ENCODE measurements around the gene EDDM13. TPM values are rescaled to one million over a fixed set of nuclear protein-coding genes. Genes with fewer than 3 reads are reported as not detected.
A peak's percentile ranks its signal among the peaks of the same experiment; 100 is the strongest.

Gene EDDM13
- total and polyA plus RNA-seq, 10 of the 15 experiments (the other 5 are each of a cell fraction or from before 2014, with no cell fraction given): 0.15 to 0.37 TPM; not detected in 8

GRCh38 chr19:56315077-56315828, 42.7 kb downstream of the EDDM13 start (continued):
- no peak for TF ChIP-seq CUX1 (IDR thresholded peaks at IDR 0.05; ENCODE audit: insufficient replicate concordance, low read depth, low read length)
- TF ChIP-seq CHD1 (IDR thresholded peaks at IDR 0.05; ENCODE audit: low read depth, low read length): no peak
- TF ChIP-seq, protein P1, sequence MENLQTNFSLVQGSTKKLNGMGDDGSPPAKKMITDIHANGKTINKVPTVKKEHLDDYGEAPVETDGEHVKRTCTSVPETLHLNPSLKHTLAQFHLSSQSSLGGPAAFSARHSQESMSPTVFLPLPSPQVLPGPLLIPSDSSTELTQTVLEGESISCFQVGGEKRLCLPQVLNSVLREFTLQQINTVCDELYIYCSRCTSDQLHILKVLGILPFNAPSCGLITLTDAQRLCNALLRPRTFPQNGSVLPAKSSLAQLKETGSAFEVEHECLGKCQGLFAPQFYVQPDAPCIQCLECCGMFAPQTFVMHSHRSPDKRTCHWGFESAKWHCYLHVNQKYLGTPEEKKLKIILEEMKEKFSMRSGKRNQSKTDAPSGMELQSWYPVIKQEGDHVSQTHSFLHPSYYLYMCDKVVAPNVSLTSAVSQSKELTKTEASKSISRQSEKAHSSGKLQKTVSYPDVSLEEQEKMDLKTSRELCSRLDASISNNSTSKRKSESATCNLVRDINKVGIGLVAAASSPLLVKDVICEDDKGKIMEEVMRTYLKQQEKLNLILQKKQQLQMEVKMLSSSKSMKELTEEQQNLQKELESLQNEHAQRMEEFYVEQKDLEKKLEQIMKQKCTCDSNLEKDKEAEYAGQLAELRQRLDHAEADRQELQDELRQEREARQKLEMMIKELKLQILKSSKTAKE (IDR thresholded peaks at IDR 0.05; ENCODE audit: low read depth, poor library complexity, severe bottlenecking): no peak
- TF ChIP-seq, protein P2, sequence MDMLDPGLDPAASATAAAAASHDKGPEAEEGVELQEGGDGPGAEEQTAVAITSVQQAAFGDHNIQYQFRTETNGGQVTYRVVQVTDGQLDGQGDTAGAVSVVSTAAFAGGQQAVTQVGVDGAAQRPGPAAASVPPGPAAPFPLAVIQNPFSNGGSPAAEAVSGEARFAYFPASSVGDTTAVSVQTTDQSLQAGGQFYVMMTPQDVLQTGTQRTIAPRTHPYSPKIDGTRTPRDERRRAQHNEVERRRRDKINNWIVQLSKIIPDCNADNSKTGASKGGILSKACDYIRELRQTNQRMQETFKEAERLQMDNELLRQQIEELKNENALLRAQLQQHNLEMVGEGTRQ (IDR thresholded peaks at IDR 0.05; ENCODE audit: borderline replicate concordance, low read depth, low read length): peak; percentile 85
- TF ChIP-seq, protein P3, sequence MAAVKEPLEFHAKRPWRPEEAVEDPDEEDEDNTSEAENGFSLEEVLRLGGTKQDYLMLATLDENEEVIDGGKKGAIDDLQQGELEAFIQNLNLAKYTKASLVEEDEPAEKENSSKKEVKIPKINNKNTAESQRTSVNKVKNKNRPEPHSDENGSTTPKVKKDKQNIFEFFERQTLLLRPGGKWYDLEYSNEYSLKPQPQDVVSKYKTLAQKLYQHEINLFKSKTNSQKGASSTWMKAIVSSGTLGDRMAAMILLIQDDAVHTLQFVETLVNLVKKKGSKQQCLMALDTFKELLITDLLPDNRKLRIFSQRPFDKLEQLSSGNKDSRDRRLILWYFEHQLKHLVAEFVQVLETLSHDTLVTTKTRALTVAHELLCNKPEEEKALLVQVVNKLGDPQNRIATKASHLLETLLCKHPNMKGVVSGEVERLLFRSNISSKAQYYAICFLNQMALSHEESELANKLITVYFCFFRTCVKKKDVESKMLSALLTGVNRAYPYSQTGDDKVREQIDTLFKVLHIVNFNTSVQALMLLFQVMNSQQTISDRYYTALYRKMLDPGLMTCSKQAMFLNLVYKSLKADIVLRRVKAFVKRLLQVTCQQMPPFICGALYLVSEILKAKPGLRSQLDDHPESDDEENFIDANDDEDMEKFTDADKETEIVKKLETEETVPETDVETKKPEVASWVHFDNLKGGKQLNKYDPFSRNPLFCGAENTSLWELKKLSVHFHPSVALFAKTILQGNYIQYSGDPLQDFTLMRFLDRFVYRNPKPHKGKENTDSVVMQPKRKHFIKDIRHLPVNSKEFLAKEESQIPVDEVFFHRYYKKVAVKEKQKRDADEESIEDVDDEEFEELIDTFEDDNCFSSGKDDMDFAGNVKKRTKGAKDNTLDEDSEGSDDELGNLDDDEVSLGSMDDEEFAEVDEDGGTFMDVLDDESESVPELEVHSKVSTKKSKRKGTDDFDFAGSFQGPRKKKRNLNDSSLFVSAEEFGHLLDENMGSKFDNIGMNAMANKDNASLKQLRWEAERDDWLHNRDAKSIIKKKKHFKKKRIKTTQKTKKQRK (IDR thresholded peaks at IDR 0.05; ENCODE audit: low read depth, low read length): peak; percentile 33; the same call in 1 of the 2 replicates
- TF ChIP-seq NR2F1 (conservative IDR thresholded peaks at IDR 0.05): peak; percentile 77
- TF ChIP-seq PAX5 (IDR thresholded peaks at IDR 0.05; ENCODE audit: borderline replicate concordance, low read depth, low read length): peak; percentile 69; the same call in 1 of the 2 replicates
- peak; percentile 76 for TF ChIP-seq NRF1 (conservative IDR thresholded peaks at IDR 0.05; ENCODE audit: low read depth, low read length)
- peak; percentile 13 for TF ChIP-seq KLF5 (IDR thresholded peaks at IDR 0.05; ENCODE audit: partially characterized antibody)
- peak; percentile 88 for TF ChIP-seq GABPA (IDR thresholded peaks at IDR 0.05; ENCODE audit: low read depth)
